ENCODE data around the gene SKAP1.

Gene SKAP1

GRCh38 chr17:48382989-48383388 lies 47.0 kb downstream of the SKAP1 start:
- peaks cover 19% of the 10 kb centered on the region for H3K4me1 ChIP-seq (ENCODE audit: insufficient read depth, low read length, poor library complexity, severe bottlenecking)
- H3K9me2 ChIP-seq (replicated peaks; ENCODE audit: low read depth, low read length) = no peaks in the 10 kb centered on the region
- H3K79me2 ChIP-seq (ENCODE audit: insufficient read depth, low read length) = no peaks in the 10 kb centered on the region
- H3K4me2 ChIP-seq (ENCODE audit: low read depth, low read length, poor library complexity, severe bottlenecking) = no peak overlapping the region
- H3K36me3 ChIP-seq (ENCODE audit: insufficient read depth, low read length) = no peaks in the 10 kb centered on the region
- H3F3A ChIP-seq (ENCODE audit: low read depth) = no peaks in the 10 kb centered on the region
- H4K20me1 ChIP-seq (ENCODE audit: insufficient read depth, low read length, poor library complexity, severe bottlenecking) = no peaks in the 10 kb centered on the region
- TF ChIP-seq EZH2phosphoT487 (IDR thresholded peaks at IDR 0.05; ENCODE audit: borderline replicate concordance) = no peak
- TF ChIP-seq, protein P1, sequence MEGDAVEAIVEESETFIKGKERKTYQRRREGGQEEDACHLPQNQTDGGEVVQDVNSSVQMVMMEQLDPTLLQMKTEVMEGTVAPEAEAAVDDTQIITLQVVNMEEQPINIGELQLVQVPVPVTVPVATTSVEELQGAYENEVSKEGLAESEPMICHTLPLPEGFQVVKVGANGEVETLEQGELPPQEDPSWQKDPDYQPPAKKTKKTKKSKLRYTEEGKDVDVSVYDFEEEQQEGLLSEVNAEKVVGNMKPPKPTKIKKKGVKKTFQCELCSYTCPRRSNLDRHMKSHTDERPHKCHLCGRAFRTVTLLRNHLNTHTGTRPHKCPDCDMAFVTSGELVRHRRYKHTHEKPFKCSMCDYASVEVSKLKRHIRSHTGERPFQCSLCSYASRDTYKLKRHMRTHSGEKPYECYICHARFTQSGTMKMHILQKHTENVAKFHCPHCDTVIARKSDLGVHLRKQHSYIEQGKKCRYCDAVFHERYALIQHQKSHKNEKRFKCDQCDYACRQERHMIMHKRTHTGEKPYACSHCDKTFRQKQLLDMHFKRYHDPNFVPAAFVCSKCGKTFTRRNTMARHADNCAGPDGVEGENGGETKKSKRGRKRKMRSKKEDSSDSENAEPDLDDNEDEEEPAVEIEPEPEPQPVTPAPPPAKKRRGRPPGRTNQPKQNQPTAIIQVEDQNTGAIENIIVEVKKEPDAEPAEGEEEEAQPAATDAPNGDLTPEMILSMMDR (conservative IDR thresholded peaks at IDR 0.05; ENCODE audit: low read length) = no peak
- no peak overlapping the region for H3K9ac ChIP-seq (ENCODE audit: low read depth, low read length, poor library complexity, severe bottlenecking)
- H3K4me3 ChIP-seq (ENCODE audit: low read length, poor library complexity, severe bottlenecking) = no peak overlapping the region
- no peaks in the 10 kb centered on the region for H3K9me3 ChIP-seq (ENCODE audit: insufficient read depth, low read depth, low read length)
- no peaks in the 10 kb centered on the region for H3K27me3 ChIP-seq (ENCODE audit: insufficient read depth, low read length, poor library complexity, severe bottlenecking)
- no peak overlapping the region for H2AFZ ChIP-seq (ENCODE audit: low read length)

GRCh38 chr17:48378708-48379392 lies 51.2 kb downstream of the SKAP1 start:
- H3K4me2 ChIP-seq (ENCODE audit: low read depth, low read length, poor library complexity, severe bottlenecking) = peak overlapping the region; percentile 63

GRCh38 chr17:48378238-48378637 lies 51.8 kb downstream of the SKAP1 start:
- no peaks in the 10 kb centered on the region for H3K9me2 ChIP-seq (replicated peaks; ENCODE audit: low read depth, low read length)
- peak overlapping the region; percentile 45 for H3K4me3 ChIP-seq (ENCODE audit: low read length, poor library complexity, severe bottlenecking)
- H3K4me1 ChIP-seq (ENCODE audit: insufficient read depth, low read length, poor library complexity, severe bottlenecking) = peaks cover 34% of the 10 kb centered on the region
- no peak overlapping the region for H2AFZ ChIP-seq (ENCODE audit: low read length)
- H3K4me2 ChIP-seq (ENCODE audit: low read depth, low read length, poor library complexity, severe bottlenecking) = peak overlapping the region; percentile 63
- H3K9ac ChIP-seq (ENCODE audit: low read depth, low read length, poor library complexity, severe bottlenecking) = peak overlapping the region; percentile 1
- H3K27me3 ChIP-seq (ENCODE audit: insufficient read depth, low read length, poor library complexity, severe bottlenecking) = no peaks in the 10 kb centered on the region
- no peaks in the 10 kb centered on the region for H3K9me3 ChIP-seq (ENCODE audit: insufficient read depth, low read depth, low read length)
- no peaks in the 10 kb centered on the region for H3K79me2 ChIP-seq (ENCODE audit: insufficient read depth, low read length)
- no peak for TF ChIP-seq EZH2phosphoT487 (IDR thresholded peaks at IDR 0.05; ENCODE audit: borderline replicate concordance)
- TF ChIP-seq, protein P1 (conservative IDR thresholded peaks at IDR 0.05; ENCODE audit: low read length) = no peak
- H3F3A ChIP-seq (ENCODE audit: low read depth) = no peaks in the 10 kb centered on the region
- H3K36me3 ChIP-seq (ENCODE audit: insufficient read depth, low read length) = no peaks in the 10 kb centered on the region
- no peaks in the 10 kb centered on the region for H4K20me1 ChIP-seq (ENCODE audit: insufficient read depth, low read length, poor library complexity, severe bottlenecking)

More at GRCh38 chr17:48378708-48379392, 51.2 kb downstream of the SKAP1 start:
- Histone ChIP-seq H3K9ac (ENCODE audit: low read depth, low read length, poor library complexity, severe bottlenecking) (peak overlapping the region; percentile 1), H3K36me3 (ENCODE audit: insufficient read depth, low read length) (no peaks in the 10 kb centered on the region), H3K4me3 (ENCODE audit: low read length, poor library complexity, severe bottlenecking) (peak overlapping the region; percentile 45), H3K9me2 (replicated peaks; ENCODE audit: low read depth, low read length) (no peaks in the 10 kb centered on the region), H3K4me1 (ENCODE audit: insufficient read depth, low read length, poor library complexity, severe bottlenecking) (peaks cover 34% of the 10 kb centered on the region), H4K20me1 (ENCODE audit: insufficient read depth, low read length, poor library complexity, severe bottlenecking) (no peaks in the 10 kb centered on the region), H3K9me3 (ENCODE audit: insufficient read depth, low read depth, low read length) (no peaks in the 10 kb centered on the region), H2AFZ (ENCODE audit: low read length) (no peak overlapping the region), H3K79me2 (ENCODE audit: insufficient read depth, low read length) (no peaks in the 10 kb centered on the region), H3K27me3 (ENCODE audit: insufficient read depth, low read length, poor library complexity, severe bottlenecking) (no peaks in the 10 kb centered on the region), H3F3A (ENCODE audit: low read depth) (no peaks in the 10 kb centered on the region)
- TF ChIP-seq EZH2phosphoT487 (IDR thresholded peaks at IDR 0.05; ENCODE audit: borderline replicate concordance) = no peak
- TF ChIP-seq, protein P1 (conservative IDR thresholded peaks at IDR 0.05; ENCODE audit: low read length) = no peak
